Measurements from ENCODE around the gene STK4.

The STK4 gene

GRCh38 chr20:45094864-45095574, 128.7 kb downstream of the STK4 start:
- Histone ChIP-seq H3K27me3 (ENCODE audit: control insufficient read depth in 1 of 2, insufficient read depth in 2 of 2, low read length in 2 of 2) (peaks cover 20 to 40% of the 10 kb centered on the region in 2 donors), H3K4me1 (ENCODE audit: insufficient read depth, low read length) (no peaks in the 10 kb centered on the region), H3K27ac (ENCODE audit: low read depth, low read length) (no peak overlapping the region), H3K9me3 (ENCODE audit: low read length) (no peaks in the 10 kb centered on the region), H3K36me3 (ENCODE audit: insufficient read depth, low read length) (no peaks in the 10 kb centered on the region), H3K9ac (ENCODE audit: low read length) (no peak overlapping the region), H3K4me3 (ENCODE audit: low read depth in 1 of 2, low read length in 2 of 2) (no peak overlapping the region)

- Histone ChIP-seq H3K9me3 (ENCODE audit: low read length) (no peaks in the 10 kb centered on the region), H3K9ac (ENCODE audit: low read length) (no peak overlapping the region), H3K4me3 (ENCODE audit: low read depth in 1 of 2, low read length in 2 of 2) (no peak overlapping the region), H3K4me1 (ENCODE audit: insufficient read depth, low read length) (no peaks in the 10 kb centered on the region), H3K27ac (ENCODE audit: low read depth, low read length) (no peak overlapping the region), H3K27me3 (ENCODE audit: control insufficient read depth in 1 of 2, insufficient read depth in 2 of 2, low read length in 2 of 2) (peaks cover 21 to 46% of the 10 kb centered on the region in 2 donors), H3K36me3 (ENCODE audit: insufficient read depth, low read length) (no peaks in the 10 kb centered on the region)
Observed at GRCh38 chr20:45095805-45096238, 129.5 kb downstream of the STK4 start.

- H3K27ac ChIP-seq (ENCODE audit: low read depth, low read length) = no peak overlapping the region
- H3K9ac ChIP-seq (ENCODE audit: low read length) = no peak overlapping the region
- H3K36me3 ChIP-seq (ENCODE audit: insufficient read depth, low read length) = no peaks in the 10 kb centered on the region
- no peaks in the 10 kb centered on the region for H3K4me1 ChIP-seq (ENCODE audit: insufficient read depth, low read length)
- H3K4me3 ChIP-seq (ENCODE audit: low read depth in 1 of 2, low read length in 2 of 2) = no peak overlapping the region
- no peaks in the 10 kb centered on the region for H3K9me3 ChIP-seq (ENCODE audit: low read length)
- peaks cover 21 to 52% of the 10 kb centered on the region in 2 donors for H3K27me3 ChIP-seq (ENCODE audit: control insufficient read depth in 1 of 2, insufficient read depth in 2 of 2, low read length in 2 of 2)
Observed at GRCh38 chr20:45096781-45097180, 130.5 kb downstream of the STK4 start.

- Histone ChIP-seq H3K27ac (ENCODE audit: low read depth, low read length) (no peak overlapping the region), H3K36me3 (ENCODE audit: insufficient read depth, low read length) (no peaks in the 10 kb centered on the region), H3K9me3 (ENCODE audit: low read length) (no peaks in the 10 kb centered on the region), H3K27me3 (ENCODE audit: control insufficient read depth in 1 of 2, insufficient read depth in 2 of 2, low read length in 2 of 2) (peaks cover 21 to 52% of the 10 kb centered on the region in 2 donors), H3K4me3 (ENCODE audit: low read depth in 1 of 2, low read length in 2 of 2) (no peak overlapping the region), H3K9ac (ENCODE audit: low read length) (no peak overlapping the region), H3K4me1 (ENCODE audit: insufficient read depth, low read length) (no peaks in the 10 kb centered on the region)
Observed at GRCh38 chr20:45097485-45098102, 131.3 kb downstream of the STK4 start.

GRCh38 chr20:45098103-45098773, 131.9 kb downstream of the STK4 start:
- Histone ChIP-seq H3K27me3 (ENCODE audit: control insufficient read depth in 1 of 2, insufficient read depth in 2 of 2, low read length in 2 of 2) (peaks cover 21 to 52% of the 10 kb centered on the region in 2 donors), H3K27ac (ENCODE audit: low read depth, low read length) (no peak overlapping the region), H3K4me1 (ENCODE audit: insufficient read depth, low read length) (no peaks in the 10 kb centered on the region), H3K36me3 (ENCODE audit: insufficient read depth, low read length) (no peaks in the 10 kb centered on the region), H3K9me3 (ENCODE audit: low read length) (no peaks in the 10 kb centered on the region), H3K4me3 (ENCODE audit: low read depth in 1 of 2, low read length in 2 of 2) (peak overlapping the region in 1 of 2 donors; percentile 12), H3K9ac (ENCODE audit: low read length) (no peak overlapping the region)

- Histone ChIP-seq H3K9me3 (ENCODE audit: low read length) (no peaks in the 10 kb centered on the region), H3K9ac (ENCODE audit: low read length) (no peak within 1 kb of the TSS), H3K4me3 (ENCODE audit: low read depth in 1 of 2, low read length in 2 of 2) (no peak within 1 kb of the TSS), H3K27ac (ENCODE audit: low read depth, low read length) (no peak within 1 kb of the TSS), H3K36me3 (ENCODE audit: insufficient read depth, low read length) (no peaks in the 10 kb centered on the region), H3K4me1 (ENCODE audit: insufficient read depth, low read length) (no peaks in the 10 kb centered on the region), H3K27me3 (ENCODE audit: control insufficient read depth in 1 of 2, insufficient read depth in 2 of 2, low read length in 2 of 2) (peaks cover 21 to 52% of the 10 kb centered on the region in 2 donors)
Observed at GRCh38 chr20:45100563-45101245, 134.4 kb downstream of the STK4 start, which contains the start of gene KCNS1. Gene KCNS1 (minus strand): TSS chr20:45101127. CDS start chr20:45099236, 1,891 bp downstream.

- Histone ChIP-seq H3K36me3 (ENCODE audit: insufficient read depth, low read length) (no peaks in the 10 kb centered on the region), H3K27me3 (ENCODE audit: control insufficient read depth in 1 of 2, insufficient read depth in 2 of 2, low read length in 2 of 2) (peaks cover 21 to 46% of the 10 kb centered on the region in 2 donors), H3K27ac (ENCODE audit: low read depth, low read length) (no peak overlapping the region), H3K9ac (ENCODE audit: low read length) (no peak overlapping the region), H3K4me3 (ENCODE audit: low read depth in 1 of 2, low read length in 2 of 2) (no peak overlapping the region), H3K9me3 (ENCODE audit: low read length) (no peaks in the 10 kb centered on the region), H3K4me1 (ENCODE audit: insufficient read depth, low read length) (no peaks in the 10 kb centered on the region)
Observed at GRCh38 chr20:45101333-45101850, 135.1 kb downstream of the STK4 start.

- no peak overlapping the region for H3K27ac ChIP-seq (ENCODE audit: low read depth, low read length)
- peaks cover 10 to 30% of the 10 kb centered on the region in 2 donors for H3K27me3 ChIP-seq (ENCODE audit: control insufficient read depth in 1 of 2, insufficient read depth in 2 of 2, low read length in 2 of 2)
- no peaks in the 10 kb centered on the region for H3K9me3 ChIP-seq (ENCODE audit: low read length)
Observed at GRCh38 chr20:45103072-45103471, 136.8 kb downstream of the STK4 start.

GRCh38 chr20:45104786-45105185, 138.5 kb downstream of the STK4 start:
- Histone ChIP-seq H3K4me1 (ENCODE audit: insufficient read depth, low read length) (no peaks in the 10 kb centered on the region), H3K27me3 (ENCODE audit: control insufficient read depth in 1 of 2, insufficient read depth in 2 of 2, low read length in 2 of 2) (peaks cover 4 to 14% of the 10 kb centered on the region in 2 donors), H3K4me3 (ENCODE audit: low read depth in 1 of 2, low read length in 2 of 2) (no peak overlapping the region), H3K27ac (ENCODE audit: low read depth, low read length) (no peak overlapping the region), H3K36me3 (ENCODE audit: insufficient read depth, low read length) (no peaks in the 10 kb centered on the region), H3K9me3 (ENCODE audit: low read length) (no peaks in the 10 kb centered on the region), H3K9ac (ENCODE audit: low read length) (no peak overlapping the region)

More at GRCh38 chr20:45103072-45103471, 136.8 kb downstream of the STK4 start:
- Histone ChIP-seq H3K4me3 (ENCODE audit: low read depth in 1 of 2, low read length in 2 of 2) (no peak overlapping the region), H3K36me3 (ENCODE audit: insufficient read depth, low read length) (no peaks in the 10 kb centered on the region), H3K9ac (ENCODE audit: low read length) (no peak overlapping the region), H3K4me1 (ENCODE audit: insufficient read depth, low read length) (no peaks in the 10 kb centered on the region)

- Histone ChIP-seq H3K4me1 (ENCODE audit: insufficient read depth, low read length) (no peaks in the 10 kb centered on the region), H3K27ac (ENCODE audit: low read depth, low read length) (no peak overlapping the region), H3K36me3 (ENCODE audit: insufficient read depth, low read length) (no peaks in the 10 kb centered on the region), H3K9ac (ENCODE audit: low read length) (no peak overlapping the region), H3K27me3 (ENCODE audit: control insufficient read depth in 1 of 2, insufficient read depth in 2 of 2, low read length in 2 of 2) (peaks cover 0 to 10% of the 10 kb centered on the region in 2 donors), H3K9me3 (ENCODE audit: low read length) (no peaks in the 10 kb centered on the region), H3K4me3 (ENCODE audit: low read depth in 1 of 2, low read length in 2 of 2) (no peak overlapping the region)
Observed at GRCh38 chr20:45105317-45105716, 139.0 kb downstream of the STK4 start.

- Histone ChIP-seq H3K9me3 (ENCODE audit: low read length) (no peaks in the 10 kb centered on the region), H3K4me3 (ENCODE audit: low read depth in 1 of 2, low read length in 2 of 2) (no peak overlapping the region), H3K27ac (ENCODE audit: low read depth, low read length) (no peak overlapping the region), H3K4me1 (ENCODE audit: insufficient read depth, low read length) (no peaks in the 10 kb centered on the region), H3K36me3 (ENCODE audit: insufficient read depth, low read length) (no peaks in the 10 kb centered on the region), H3K27me3 (ENCODE audit: control insufficient read depth in 1 of 2, insufficient read depth in 2 of 2, low read length in 2 of 2) (no peaks in the 10 kb centered on the region), H3K9ac (ENCODE audit: low read length) (no peak overlapping the region)
Observed at GRCh38 chr20:45109634-45110033, 143.3 kb downstream of the STK4 start.
